ENCODE measurements around the gene CABLES1. TPM values are rescaled to one million over a fixed set of nuclear protein-coding genes. Genes with fewer than 3 reads are reported as not detected.

The CABLES1 gene
- polyA plus RNA-seq, 1 of the 3 experiments (the other 2 are of a cell fraction) = 2.2 TPM

DNA sequence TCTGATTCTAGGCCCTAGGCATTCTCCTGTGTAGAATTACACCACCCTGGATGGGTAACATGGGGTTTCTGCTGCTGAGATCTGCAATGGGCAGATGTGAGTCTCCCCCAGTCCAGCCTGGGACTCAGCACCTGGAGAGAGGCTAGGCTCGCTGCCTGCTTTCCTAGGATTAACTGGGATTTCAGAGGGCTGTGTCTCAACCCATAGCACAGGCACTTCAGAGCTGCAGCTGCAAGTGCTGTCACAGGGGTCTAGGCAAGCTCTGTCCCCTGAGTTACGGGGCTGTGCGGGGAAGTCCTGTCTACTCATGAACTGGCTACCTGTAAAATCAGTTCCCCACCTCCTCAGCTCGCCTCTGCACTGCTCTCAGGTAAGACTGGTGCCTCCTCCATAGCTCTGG lies 51.5 kb downstream of the CABLES1 start (continued):
- TF ChIP-seq, protein P1, sequence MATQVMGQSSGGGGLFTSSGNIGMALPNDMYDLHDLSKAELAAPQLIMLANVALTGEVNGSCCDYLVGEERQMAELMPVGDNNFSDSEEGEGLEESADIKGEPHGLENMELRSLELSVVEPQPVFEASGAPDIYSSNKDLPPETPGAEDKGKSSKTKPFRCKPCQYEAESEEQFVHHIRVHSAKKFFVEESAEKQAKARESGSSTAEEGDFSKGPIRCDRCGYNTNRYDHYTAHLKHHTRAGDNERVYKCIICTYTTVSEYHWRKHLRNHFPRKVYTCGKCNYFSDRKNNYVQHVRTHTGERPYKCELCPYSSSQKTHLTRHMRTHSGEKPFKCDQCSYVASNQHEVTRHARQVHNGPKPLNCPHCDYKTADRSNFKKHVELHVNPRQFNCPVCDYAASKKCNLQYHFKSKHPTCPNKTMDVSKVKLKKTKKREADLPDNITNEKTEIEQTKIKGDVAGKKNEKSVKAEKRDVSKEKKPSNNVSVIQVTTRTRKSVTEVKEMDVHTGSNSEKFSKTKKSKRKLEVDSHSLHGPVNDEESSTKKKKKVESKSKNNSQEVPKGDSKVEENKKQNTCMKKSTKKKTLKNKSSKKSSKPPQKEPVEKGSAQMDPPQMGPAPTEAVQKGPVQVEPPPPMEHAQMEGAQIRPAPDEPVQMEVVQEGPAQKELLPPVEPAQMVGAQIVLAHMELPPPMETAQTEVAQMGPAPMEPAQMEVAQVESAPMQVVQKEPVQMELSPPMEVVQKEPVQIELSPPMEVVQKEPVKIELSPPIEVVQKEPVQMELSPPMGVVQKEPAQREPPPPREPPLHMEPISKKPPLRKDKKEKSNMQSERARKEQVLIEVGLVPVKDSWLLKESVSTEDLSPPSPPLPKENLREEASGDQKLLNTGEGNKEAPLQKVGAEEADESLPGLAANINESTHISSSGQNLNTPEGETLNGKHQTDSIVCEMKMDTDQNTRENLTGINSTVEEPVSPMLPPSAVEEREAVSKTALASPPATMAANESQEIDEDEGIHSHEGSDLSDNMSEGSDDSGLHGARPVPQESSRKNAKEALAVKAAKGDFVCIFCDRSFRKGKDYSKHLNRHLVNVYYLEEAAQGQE (IDR thresholded peaks at IDR 0.05; ENCODE audit: low read depth, low read length) = no peak
- TF ChIP-seq TEAD4 (IDR thresholded peaks at IDR 0.05; ENCODE audit: borderline replicate concordance, insufficient read depth) = no peak
- TF ChIP-seq, protein P2, sequence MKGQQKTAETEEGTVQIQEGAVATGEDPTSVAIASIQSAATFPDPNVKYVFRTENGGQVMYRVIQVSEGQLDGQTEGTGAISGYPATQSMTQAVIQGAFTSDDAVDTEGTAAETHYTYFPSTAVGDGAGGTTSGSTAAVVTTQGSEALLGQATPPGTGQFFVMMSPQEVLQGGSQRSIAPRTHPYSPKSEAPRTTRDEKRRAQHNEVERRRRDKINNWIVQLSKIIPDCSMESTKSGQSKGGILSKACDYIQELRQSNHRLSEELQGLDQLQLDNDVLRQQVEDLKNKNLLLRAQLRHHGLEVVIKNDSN (IDR thresholded peaks at IDR 0.05; ENCODE audit: borderline replicate concordance, low read depth) = no peak
- no peak for TF ChIP-seq JUND (IDR thresholded peaks at IDR 0.05)
- no peak for TF ChIP-seq YY1 (IDR thresholded peaks at IDR 0.05; ENCODE audit: low read depth)

GRCh38 chr18:23188068-23188760 lies 52.9 kb downstream of the CABLES1 start:
- Histone ChIP-seq H3K9ac (no peak overlapping the region), H3K79me2 (ENCODE audit: insufficient read depth) (peaks cover 35% of the 10 kb centered on the region), H3K27me3 (ENCODE audit: insufficient read depth) (no peaks in the 10 kb centered on the region), H3F3A (replicated peaks; ENCODE audit: insufficient read depth) (peaks cover 15% of the 10 kb centered on the region), H3K27ac (ENCODE audit: low read depth in 2 of 2, low read length in 1 of 2) (no peak overlapping the region), H3K4me3 (ENCODE audit: low read depth in 2 of 2, low read length in 1 of 2) (no peak overlapping the region), H4K20me1 (ENCODE audit: insufficient read depth) (no peaks in the 10 kb centered on the region), H3K9me3 (no peaks in the 10 kb centered on the region), H2AFZ (ENCODE audit: low read depth) (no peak overlapping the region), H3K9me2 (no peaks in the 10 kb centered on the region), H3K4me1 (ENCODE audit: control insufficient read depth in 1 of 2, insufficient read depth in 2 of 2, low read depth in 1 of 2, low read length in 1 of 2) (peaks cover 10 to 20% of the 10 kb centered on the region in 2 experiments), H3K36me3 (replicated peaks in 1 of 2; ENCODE audit: control insufficient read depth in 1 of 2, insufficient read depth in 2 of 2, low read length in 1 of 2) (peaks cover 0 to 3% of the 10 kb centered on the region in 2 experiments), H3K4me2 (no peak overlapping the region)
- DNase-seq = no peak
- 87% methylated on average over 6 of the region's 6 CpGs for WGBS (ENCODE audit: low lambda C conversion rate)
- POLR2A ChIA-PET = no interaction called here
- CTCF ChIA-PET = no interaction called here
- TF ChIP-seq CHD2 (IDR thresholded peaks at IDR 0.05; ENCODE audit: low read length, partially characterized antibody) (no peak), USF2 (IDR thresholded peaks at IDR 0.05; ENCODE audit: borderline replicate concordance, low read depth, low read length) (no peak), FOSL2 (IDR thresholded peaks at IDR 0.05; ENCODE audit: borderline replicate concordance, low read depth) (no peak), RFX5 (IDR thresholded peaks at IDR 0.05; ENCODE audit: low read length) (no peak), PBX3 (IDR thresholded peaks at IDR 0.05) (no peak), YY1 (IDR thresholded peaks at IDR 0.05; ENCODE audit: low read depth) (no peak), IRF3 (IDR thresholded peaks at IDR 0.05; ENCODE audit: low read depth, low read length) (no peak), TCF12 (IDR thresholded peaks at IDR 0.05) (no peak), CTCF (IDR thresholded peaks at IDR 0.05) (no peak), GABPA (IDR thresholded peaks at IDR 0.05; ENCODE audit: low read depth) (no peak), TAF1 (IDR thresholded peaks at IDR 0.05; ENCODE audit: borderline replicate concordance, low read depth, low read length) (no peak), RXRA (IDR thresholded peaks at IDR 0.05; ENCODE audit: borderline replicate concordance, low read depth) (no peak), RCOR1 (IDR thresholded peaks at IDR 0.05; ENCODE audit: low read length) (no peak), NRF1 (IDR thresholded peaks at IDR 0.05; ENCODE audit: low read depth, low read length) (no peak), RAD21 (IDR thresholded peaks at IDR 0.05; ENCODE audit: low read length) (no peak)
- TF ChIP-seq, protein P3, sequence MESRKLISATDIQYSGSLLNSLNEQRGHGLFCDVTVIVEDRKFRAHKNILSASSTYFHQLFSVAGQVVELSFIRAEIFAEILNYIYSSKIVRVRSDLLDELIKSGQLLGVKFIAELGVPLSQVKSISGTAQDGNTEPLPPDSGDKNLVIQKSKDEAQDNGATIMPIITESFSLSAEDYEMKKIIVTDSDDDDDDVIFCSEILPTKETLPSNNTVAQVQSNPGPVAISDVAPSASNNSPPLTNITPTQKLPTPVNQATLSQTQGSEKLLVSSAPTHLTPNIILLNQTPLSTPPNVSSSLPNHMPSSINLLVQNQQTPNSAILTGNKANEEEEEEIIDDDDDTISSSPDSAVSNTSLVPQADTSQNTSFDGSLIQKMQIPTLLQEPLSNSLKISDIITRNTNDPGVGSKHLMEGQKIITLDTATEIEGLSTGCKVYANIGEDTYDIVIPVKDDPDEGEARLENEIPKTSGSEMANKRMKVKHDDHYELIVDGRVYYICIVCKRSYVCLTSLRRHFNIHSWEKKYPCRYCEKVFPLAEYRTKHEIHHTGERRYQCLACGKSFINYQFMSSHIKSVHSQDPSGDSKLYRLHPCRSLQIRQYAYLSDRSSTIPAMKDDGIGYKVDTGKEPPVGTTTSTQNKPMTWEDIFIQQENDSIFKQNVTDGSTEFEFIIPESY (IDR thresholded peaks at IDR 0.05; ENCODE audit: borderline replicate concordance, low read depth) = no peak
